SKM-1 (cell line): Measurements from ENCODE around the gene ATP13A1.

Experiments used
- DNase-seq: peaks from one replicate; lab custom pipeline; 2025; ENCODE audit not compliant: unreplicated experiment; lab: John Stamatoyannopoulos, UW

The ATP13A1 gene

DNA sequence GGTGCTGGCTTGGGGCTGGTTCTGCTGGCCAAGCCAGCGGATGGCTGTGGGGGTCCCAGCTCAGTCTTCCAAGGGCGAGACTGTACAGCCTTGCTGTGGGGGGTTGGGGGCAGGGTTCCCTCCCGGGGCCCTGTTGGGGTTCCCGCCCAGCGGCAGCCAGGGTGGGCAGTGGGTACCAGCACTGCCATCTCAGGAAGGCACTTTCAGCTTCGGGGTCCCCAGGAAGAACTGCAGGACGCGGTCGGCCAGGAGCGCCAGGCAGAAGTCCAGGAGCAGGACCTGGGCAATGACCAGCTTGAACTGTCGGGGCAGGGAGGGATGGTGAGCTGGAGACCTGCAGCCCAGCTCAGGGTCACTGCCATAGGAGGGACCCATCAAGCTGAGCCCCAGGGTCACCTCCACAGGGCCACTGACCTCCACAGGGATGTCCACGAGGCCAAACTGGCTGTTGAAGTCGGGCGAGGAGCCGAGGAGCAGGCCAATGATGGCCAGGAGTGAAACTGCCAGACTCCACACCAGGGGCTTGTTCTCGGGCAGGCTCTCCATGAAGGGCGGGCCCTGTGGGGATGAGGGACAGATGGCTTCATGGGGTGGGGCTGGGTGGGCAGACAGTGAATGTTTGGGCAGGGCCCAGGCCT lies 18.1 kb downstream of the ATP13A1 start:
- DNase-seq: no peak

DNA sequence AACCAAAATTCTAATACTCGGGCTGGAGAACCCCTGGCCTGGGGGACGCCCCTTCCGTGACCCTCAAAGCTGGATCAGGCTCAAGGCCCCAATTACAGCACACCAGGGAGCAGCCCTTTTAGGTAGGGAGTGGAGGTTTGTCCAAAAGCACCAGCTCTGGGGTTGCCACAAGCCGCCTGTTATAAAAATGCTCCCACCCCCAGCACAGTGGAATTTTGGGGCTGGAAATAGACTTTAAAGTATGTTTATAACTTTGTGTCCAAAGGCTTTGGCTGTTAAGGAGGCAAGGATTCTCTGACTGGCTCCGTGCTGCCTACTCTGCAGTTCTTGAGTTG lies 19.5 kb downstream of the ATP13A1 start:
- DNase-seq: no peak

DNA sequence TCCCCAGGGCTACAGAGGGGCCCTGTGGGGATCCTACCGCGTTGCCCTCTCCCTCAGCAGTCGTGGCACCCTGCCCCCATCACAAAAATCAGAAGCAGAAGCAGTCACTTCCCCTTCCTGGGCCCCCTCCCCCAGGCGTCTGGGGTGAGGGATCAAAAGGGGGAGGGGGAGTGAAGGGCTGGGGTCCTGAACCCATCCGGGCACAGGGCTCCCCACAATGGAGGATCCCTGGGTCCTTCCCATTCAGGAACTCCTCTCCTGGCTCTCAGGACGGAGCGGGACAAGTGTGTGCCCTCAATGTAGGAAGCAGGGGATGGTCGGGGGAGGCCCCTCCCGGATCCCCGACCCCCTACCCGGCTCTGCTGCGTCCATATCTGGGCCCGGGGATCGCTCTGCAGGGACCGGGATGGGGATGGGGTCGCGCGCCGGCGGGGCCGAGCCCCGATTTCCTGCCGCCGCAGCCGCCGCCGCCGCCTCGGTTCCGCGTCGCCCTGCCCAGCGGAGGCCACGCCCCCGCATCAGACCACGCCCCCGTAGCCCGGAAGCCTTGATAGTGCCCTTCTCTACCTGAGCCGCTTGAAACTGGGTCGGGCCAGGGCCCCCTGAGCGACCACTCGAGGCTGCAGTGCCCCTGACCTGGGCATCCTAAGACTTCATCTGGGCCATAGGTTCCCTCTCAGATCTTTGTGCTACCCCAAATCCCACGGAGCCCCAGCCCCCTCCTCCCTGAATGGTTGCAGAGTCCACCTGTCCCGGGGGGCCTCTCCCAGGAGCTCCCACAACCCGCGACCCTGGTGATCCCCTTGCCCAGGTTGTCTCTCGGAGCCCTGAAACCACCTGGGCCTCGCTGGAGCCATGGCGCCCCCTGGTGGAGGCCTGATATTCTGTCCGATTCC lies 20.1 kb downstream of the ATP13A1 start, which contains the start of gene GMIP:
GMIP (minus strand) TSS at position 500 of the 896 bp plus-strand sequence; CDS start at position 372, 128 bp downstream.
- DNase-seq: peak; percentile 79

DNA sequence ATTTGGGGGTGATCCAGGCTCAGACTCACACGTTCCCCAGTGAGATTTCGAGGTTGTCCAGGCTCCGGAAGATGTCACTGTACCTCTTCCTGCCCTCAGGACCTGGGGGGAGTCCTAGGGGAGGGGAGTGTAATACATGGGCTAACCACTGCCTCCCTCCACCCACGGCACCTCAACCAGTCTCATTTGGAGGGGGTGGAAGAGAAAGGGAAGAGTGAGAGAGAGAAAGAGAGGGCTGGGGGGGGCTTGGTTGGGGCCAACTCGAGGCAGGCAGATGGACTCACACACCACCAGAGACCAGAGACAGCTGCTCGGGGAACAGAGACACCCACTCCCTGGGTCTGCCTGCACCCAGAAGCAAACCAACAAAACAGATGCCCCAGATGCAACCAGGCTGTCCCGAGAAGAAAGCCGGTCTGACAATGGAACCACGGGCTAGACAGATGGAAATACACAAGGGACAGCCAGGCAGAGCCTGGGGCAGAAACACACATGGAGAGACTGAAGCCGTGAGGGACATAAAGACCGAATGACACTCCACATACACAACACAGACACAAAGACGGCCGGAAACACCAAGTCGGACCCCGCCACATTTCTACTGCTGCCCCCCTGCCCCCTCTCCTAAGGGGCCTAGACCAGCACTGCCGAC lies 20.8 kb downstream of the ATP13A1 start:
- no peak for DNase-seq

DNA sequence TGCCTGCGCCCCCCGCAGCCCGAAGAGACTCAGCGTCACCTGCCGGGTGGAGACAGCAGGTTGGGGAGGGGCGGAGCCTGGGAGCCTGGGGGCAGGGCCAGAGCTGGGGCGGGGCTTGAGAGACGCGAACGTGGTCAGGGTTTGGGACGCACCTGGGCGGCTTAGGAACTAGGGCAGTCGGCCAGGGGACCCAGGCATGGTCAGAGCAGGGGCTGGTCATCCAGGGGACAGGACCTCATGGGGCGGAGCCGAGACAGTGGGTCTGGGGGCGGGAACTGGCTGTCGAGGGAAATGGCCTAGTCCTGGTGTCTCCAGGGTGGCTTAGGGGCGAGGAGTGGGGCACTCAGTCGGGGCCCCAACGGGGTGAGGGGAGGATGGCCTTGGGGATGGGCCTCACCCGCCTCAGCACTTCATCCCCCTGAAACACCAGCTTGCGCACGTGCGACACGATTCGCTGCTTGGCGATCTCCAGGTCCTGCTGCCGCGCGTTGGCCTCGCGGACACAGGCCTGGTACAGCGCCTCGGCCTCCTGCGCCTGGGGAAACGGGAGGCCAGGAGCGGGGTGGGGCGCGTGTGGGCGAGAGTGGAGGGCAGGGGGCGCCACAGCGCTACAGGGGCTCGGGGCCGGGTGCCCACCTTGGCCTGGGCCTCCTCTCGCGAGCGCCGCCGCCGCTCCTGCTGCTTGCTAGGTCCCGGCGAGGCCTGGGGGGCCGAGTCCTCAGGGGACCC lies 25.8 kb downstream of the ATP13A1 start:
- no peak for DNase-seq

DNA sequence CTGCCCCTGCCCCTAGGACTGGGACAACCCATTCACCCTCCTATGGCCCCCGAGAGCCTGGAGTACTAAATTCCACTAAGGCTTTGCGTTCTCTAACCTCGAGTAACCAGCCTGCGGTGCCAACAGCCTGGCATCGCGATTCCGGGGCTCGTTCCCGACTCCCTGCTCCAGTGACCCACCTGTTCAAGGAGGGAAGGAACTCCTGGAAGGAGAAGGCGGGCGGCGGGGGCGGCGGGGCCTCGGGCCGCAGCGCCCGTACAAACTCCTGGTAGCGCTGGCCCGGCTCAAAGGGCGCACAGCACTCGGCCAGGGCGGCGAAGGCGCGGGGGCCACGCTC lies 26.3 kb downstream of the ATP13A1 start:
- no peak for DNase-seq

DNA sequence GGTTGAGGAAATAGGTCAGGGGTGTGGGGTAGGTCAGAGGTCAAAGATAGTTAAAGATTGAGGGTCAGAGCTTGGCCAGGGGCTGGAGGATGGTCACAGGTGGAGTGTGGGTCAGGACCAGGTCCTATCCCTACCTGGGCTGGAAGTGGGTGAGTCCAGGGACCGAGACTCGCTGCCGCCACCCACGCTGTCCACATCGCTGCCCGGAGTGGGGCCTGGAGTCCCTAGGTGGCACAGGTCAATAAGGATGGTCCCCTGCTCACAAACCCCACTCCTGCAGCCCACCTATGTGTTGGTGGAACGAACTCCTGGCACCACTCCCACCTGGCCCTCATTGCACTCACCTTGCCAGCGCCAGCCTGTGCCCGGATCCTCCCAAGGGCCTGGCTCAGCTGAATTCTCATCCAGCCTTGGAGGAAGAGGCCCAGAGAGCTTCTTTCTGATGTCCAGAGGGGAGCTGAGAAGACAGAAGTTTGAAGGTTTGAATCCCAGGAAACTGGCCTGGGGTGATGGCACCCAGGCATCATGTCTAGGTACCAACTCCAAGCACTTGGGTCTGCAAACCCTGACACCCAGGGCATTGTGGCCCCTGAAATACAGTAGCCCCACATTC lies 26.8 kb downstream of the ATP13A1 start:
- DNase-seq: no peak

DNA sequence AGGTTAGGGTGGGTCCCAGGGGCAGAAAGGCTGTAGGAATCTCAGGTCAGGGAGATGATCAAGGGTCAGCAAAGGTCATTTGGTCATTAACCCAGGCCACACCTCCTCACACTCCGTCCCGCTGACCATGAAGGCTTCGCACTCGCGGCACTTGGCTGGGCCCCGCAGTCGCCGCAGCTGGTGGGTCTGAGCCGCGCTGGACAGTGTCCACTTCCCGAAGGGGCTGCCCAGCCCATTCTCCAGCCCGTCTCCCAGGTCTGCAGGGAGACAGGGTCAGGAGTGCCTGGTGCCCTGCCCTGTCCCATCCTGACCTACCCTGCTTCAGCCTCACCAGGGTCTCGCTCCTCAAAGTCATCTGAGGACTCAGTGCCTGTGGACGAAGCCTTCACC lies 28.2 kb downstream of the ATP13A1 start:
- no peak for DNase-seq

DNA sequence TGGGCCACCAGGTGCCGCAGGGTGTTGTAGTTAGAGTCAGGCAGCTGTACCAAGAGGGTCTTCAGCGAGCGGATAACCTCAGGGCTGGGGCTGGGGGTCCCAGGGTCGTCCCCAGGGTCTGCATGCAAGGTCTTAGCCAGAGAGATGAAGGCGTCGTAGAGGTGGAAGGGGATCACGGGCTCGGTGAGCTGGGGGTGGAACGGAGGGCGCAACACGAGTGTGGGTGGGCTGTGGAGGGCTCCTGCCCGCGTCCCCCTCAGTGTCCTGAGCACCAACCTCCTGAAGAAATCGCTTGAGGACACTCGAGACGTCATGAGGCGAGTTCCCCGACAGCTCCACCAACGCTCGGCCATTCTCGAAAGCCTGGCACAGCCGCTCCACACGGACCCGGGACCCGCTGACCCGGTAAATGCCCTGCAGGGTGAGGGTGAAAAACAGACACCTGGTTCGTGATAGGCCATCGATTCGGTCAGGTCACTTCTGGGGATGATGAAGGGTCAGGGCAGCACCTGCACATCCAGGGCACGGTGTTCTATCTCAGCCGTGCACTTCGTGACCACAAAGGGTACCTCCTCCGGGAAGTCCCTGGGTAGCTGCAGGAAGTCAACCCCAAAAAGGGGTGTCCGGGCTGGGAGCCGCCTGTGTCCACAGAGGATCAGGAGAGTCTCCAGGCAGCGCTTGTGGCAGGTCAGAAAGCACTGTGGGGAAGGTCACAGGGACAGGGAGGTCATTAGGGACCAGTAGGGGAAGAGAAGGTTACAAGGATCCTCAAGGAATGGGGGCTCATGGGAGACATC lies 28.8 kb downstream of the ATP13A1 start:
- no peak for DNase-seq

DNA sequence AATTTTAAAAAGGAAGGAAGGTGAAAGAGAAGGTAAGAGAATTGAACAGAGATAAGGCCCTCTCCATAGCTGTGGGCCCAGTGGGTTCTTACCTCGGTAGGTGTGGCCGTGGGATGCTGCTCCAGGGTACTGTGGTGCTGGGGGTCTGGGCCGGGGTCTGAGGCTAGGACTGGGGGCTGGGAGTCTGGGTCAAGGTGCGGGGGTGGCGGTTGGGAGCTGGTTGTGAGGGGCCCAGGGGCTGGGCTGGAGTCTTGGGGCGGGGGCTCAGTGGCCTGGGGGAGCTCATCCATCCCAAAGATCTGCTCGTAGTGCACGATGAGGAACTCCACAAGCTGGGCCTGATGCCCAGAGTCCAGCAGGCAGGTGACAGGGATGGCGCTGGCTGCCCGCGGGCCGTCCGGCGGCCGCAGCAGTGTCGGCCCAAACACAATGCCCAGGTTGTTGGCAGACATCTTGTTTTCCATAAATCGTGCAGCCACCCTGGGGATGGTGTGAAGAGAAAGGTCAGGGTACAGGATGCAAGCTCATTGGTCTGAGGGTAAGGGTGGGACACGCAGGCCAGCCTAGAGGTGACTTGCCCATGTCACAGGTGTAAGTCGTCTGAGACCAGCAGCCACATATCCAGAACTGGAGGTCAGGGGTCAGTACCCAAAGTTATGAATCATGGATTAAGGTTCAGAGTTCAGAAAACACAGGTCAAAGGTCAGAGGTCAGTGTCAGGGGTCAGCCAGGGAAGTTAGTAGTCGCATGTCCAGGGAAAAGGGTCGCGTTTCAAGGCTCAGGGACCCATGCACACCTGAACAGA lies 29.6 kb downstream of the ATP13A1 start:
- DNase-seq: no peak

DNA sequence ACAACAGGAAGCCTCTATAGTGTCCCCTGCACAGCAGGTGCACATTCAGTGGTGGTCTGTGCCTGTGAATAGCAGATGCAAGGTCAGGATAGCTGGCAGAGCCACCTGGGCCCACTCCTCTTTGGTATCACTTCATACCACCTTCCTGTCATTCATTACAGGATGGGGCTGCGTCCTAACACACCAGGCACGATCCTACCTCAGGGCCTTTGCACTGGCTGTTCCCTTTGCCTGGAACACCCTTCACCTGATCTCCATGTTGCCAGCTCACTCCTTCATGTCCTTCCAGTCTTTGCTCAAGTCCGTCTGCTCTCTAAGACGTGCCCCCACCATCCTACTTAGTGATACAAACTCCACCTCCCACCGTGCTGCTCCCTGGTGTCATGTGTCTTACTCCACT lies 30.8 kb downstream of the ATP13A1 start:
- DNase-seq: no peak

DNA sequence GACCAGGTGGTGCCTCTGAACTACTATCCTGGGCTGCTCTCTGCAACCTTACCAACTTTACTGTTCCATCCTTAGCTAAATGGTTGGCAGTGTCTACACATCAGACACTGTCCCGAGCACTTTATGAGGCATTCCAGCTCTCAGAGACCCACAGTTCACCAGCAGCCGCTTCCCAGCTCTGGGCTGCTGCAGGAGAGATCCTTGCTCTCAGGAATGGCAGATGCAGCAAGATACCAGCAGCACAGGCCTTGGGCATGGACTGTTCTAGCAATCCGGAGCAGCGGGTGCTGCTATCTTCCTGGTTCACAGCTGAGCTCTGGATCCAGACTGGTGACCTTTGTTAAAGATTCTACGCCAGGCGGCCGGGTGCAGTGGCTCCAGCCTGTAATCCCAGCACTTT lies 32.1 kb downstream of the ATP13A1 start:
- DNase-seq: no peak

DNA sequence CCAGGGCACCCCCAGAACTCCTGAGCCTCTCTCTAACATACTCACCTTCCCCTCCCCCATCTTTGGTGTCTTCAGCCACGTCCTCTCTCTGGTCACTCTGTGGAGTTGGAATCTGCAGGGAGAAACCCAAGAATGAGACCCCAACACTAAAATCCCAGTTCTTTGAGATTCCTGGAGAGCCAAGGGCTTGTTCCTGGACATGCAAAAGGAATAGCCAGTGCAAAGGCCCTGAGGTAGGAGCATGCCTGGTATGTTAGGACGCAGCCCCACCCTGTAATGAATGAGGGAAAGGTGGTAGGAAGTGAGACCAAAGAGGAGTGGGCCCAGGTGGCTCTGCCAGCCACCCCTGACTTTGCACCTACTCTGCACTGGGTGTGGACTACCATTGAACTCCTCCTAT lies 33.0 kb downstream of the ATP13A1 start:
- no peak for DNase-seq

DNA sequence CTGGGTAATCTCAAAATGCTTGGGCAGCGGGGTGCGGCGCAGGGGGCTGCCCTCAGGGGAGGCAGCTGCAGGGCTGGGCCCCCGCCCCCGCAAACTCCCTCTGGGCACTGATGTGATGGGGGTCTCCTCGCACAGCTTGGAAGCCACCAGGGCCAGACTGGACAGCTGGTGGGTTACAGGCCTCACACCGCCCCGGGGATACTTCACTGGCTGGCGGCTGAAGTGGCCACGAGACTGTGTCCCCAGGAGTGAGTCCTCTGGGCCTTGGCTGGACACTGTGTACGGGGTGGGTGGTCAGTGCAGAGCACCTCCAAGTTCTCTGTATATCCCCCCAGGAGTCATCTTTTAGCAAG lies 33.4 kb downstream of the ATP13A1 start:
- DNase-seq: no peak

DNA sequence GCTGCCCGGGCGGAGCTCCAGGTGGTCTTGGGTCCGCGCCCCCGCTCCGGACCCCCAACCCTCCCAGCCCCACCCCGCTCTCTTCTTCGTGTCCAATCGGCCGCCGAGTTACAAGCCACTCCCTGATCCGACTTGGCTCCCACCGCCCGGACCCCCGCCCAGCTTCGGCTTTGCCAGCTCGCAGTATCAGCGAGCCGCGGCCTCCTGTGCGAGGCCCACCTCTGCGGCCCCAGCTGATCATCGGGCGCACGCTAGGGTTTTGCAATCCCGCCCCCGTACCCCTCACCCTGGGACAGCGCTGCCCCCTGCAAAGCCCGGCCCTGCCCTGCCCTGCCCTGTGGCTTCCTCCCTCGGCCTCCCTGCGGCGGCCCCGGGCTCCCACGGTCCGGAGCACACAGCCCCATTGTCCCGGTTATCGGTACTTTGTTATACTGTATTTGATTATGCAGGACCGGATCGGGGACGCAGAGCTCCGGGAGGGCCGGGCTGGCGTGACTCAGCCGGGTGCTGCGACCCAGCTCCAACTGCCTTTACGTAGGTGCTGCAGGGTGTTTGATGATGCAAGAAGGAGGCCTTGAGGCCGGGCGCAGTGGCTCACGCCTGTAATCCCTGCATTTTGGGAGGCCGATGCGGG lies 34.9 kb downstream of the ATP13A1 start:
- no peak for DNase-seq

DNA sequence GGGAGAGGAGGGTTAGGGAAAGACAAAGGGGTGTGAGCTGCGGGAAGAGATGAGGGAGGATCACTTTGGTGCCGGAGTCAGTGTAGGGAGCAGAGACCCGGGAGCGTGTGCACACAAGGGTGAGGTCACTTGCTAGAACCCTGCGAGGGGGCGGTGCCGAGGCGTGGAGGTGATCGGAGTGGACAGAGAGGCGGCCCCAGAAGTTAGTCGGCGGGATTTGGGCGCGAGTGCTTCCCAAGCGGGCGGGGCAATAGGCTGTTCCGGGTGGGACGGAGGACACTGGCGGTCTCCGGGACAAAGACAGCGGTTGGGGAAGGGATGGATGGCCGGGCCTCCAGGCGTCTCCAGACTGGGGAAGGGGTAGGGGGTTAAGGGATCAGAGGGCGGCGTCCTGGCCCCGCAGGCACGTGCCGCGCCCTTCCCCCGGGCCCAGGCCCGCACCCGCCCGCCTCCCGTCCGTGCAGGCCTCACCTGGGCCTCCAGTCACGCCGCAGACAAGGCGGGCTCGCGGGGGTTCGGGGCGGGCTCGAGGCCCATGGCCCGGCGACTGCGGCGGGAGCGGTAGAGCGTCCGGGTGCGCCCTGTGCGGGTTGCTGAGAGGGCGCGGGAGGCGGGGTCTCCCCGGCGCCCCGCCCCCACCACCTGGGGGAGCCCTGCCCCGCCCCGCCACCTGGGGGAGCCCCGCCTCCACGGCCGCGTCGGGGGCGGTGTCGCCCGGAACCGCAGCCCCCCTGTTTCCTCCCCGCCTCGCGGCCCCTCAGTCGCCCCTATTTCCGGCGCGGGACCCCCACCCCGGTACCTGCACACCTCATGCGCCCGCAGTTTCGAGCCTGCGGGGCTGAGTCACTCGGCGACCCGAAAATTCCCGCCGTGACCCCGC lies 35.6 kb downstream of the ATP13A1 start, which contains the start of gene LPAR2:
LPAR2 (minus strand) TSS at position 600 of the 880 bp plus-strand sequence. CDS start 945 bp downstream, outside the sequence.
- no peak for DNase-seq

DNA sequence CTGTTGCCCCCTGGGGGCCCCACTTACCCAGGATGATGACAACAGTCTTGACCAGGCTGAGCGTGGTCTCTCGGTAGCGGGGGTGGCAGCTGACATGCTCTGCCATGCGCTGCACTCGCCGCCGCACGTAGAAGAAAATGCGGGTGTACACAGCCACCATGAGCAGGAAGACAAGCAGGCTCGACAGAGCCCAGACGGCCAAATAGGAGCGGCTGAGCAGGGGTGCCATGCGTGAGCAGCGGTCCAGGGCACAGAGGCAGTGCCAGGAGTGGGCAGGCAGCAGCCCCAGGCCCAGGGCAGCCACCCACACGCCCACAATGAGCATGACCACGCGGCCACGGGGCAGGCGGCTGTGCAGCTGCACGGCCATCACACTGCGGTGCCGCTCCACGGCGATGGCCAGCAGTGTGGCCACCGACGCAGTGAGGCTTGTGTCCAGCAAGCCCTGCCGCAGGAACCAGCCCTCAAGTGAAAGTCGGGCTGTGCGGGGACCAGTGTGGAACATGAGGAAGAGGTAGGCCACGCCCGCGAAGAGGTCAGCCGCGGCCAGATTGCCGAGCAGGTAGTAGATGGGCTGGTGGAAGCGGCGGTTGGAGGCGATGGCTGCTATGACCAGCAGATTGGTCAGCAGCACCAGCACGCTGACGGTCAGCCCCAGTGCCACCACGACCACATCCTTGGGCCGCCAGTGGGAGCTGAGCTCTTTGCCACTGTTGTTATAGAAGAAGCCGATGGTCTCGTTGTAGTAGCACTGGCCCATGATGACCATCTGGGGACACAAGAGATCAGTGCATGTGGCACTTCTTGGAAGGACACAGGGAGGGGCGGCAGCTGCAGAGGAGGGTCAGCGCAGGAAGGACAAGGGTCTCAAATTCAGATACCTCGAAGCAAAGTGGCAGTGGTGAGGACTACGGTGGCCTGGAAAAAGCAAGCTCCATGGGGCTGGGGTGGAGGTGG lies 36.7 kb downstream of the ATP13A1 start:
- DNase-seq: no peak
